MCF 10A (cell line): Measurements from ENCODE around the gene NBEAL2. TPM values are rescaled to one million over a fixed set of nuclear protein-coding genes. Genes with fewer than 3 reads are reported as not detected.

ENCODE experiments used
- BruUV-seq: library from RNA; stranded (reverse); fragments of 400-500 nt; replicated peaks from 2 replicates; lab custom pipeline; 2021; lab: Mats Ljungman, UMichigan
- CTCF ChIA-PET: fragments of 300-600 bp; sonication (Branson Sonifier 250); formaldehyde crosslinking; extraction: SDS; loops from one replicate; lab custom pipeline; 2021; ENCODE audit warnings: antibody characterized with exemption, inconsistent platforms; lab: Yijun Ruan, JAX
- POLR2A ChIA-PET: fragments of 300-600, 350-650 bp; sonication (Branson Sonifier 250); formaldehyde crosslinking; extraction: SDS; loops from one replicate; lab custom pipeline; 2020; ENCODE audit warnings: antibody characterized with exemption, inconsistent platforms; lab: Yijun Ruan, JAX
- DNase-seq: peaks from one replicate; pipeline ENCODE4 v3.0.0-alpha.2; 2018; ENCODE audit not compliant: unreplicated experiment
- H3K27ac Mint-ChIP-seq: one replicate; pipeline ENCODE4 v1.8.0; 2022; ENCODE audit warnings: mild to moderate bottlenecking, low read depth, mixed read lengths; ENCODE audit not compliant: unreplicated experiment
- H3K27me3 Mint-ChIP-seq: one replicate; pipeline ENCODE4 v1.8.0; 2022; ENCODE audit warnings: mixed read lengths; ENCODE audit not compliant: insufficient read depth, unreplicated experiment
- H3K36me3 Mint-ChIP-seq: one replicate; pipeline ENCODE4 v1.8.0; 2022; ENCODE audit warnings: mild to moderate bottlenecking, moderate library complexity, mixed read lengths; ENCODE audit not compliant: insufficient read depth, unreplicated experiment
- H3K4me1 Mint-ChIP-seq: one replicate; pipeline ENCODE4 v1.8.0; 2022; ENCODE audit warnings: mixed read lengths; ENCODE audit not compliant: insufficient read depth, unreplicated experiment
- H3K4me3 Mint-ChIP-seq: one replicate; pipeline ENCODE4 v1.8.0; 2022; ENCODE audit warnings: mild to moderate bottlenecking, moderate library complexity, mixed read lengths; ENCODE audit not compliant: unreplicated experiment
- H3K9me3 Mint-ChIP-seq: one replicate; pipeline ENCODE4 v1.8.0; 2022; ENCODE audit warnings: mixed read lengths; ENCODE audit not compliant: unreplicated experiment
- intact Hi-C: fragments of 100-400 bp; cut with micrococcal nuclease; formaldehyde crosslinking; loops from 2 replicates; pipeline ENCODE4 v1.14.1; 2022
- total RNA-seq: library from RNA; stranded (reverse); gene quantifications from 2 replicates; pipeline ENCODE4 v1.2.3, GENCODE V29; 2022
- TF ChIP-seq, protein P1 (sequence below): fragments of 200-600 bp; IDR thresholded peaks from one replicate; pipeline ENCODE4 v1.8.0; 2022; ENCODE audit warnings: antibody characterized with exemption, mild to moderate bottlenecking; ENCODE audit not compliant: unreplicated experiment

The NBEAL2 gene
- total RNA-seq, 1 experiment from 2014 or later: 14.2 TPM

DNA sequence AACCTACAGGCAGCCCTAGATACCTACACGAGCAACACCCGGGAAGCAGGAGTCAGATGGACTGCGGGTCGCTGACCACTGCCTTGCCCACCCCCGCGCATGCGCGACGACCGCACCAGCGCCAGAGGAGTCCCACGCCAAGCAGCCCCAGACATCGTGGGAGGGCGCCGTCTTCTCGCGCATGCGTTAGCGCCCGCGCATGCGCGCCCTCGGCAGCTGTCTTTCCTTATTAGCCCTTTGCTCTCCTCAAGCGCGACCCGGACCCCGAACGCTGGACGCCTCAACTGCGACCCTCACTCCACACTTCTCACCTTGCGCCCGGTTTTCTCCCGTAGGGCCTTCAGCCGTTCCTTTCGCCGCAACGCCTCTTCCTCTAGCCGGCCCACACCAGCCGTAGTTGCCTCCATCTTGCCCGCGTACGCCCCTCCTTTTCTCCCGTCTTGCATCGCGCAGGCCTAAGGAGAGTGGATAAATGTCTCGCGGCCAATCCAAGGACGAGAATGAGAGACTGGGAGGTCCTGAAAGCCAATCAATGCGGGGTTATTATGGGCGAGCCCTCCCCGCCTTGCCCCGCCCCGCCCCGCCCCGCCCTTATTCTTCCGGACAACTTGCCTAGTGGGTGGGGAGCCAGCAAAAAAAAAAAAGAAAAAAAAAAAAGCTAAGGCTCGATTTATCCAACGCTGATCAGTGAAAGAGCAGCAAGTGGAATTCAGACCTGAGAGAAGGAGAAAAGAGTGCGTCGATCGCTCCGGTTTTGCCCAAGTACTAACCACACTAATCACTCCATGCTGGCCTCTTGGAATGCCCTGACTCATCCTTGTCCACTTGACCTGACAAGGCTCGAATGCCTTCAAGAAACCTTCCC is 2.9 kb upstream of the NBEAL2 start, which contains the start of gene CCDC12:
CCDC12 (minus strand) TSS at position 420 of the 865 bp plus-strand sequence; CDS start at position 407, 13 bp downstream.
- TF ChIP-seq, protein P1, sequence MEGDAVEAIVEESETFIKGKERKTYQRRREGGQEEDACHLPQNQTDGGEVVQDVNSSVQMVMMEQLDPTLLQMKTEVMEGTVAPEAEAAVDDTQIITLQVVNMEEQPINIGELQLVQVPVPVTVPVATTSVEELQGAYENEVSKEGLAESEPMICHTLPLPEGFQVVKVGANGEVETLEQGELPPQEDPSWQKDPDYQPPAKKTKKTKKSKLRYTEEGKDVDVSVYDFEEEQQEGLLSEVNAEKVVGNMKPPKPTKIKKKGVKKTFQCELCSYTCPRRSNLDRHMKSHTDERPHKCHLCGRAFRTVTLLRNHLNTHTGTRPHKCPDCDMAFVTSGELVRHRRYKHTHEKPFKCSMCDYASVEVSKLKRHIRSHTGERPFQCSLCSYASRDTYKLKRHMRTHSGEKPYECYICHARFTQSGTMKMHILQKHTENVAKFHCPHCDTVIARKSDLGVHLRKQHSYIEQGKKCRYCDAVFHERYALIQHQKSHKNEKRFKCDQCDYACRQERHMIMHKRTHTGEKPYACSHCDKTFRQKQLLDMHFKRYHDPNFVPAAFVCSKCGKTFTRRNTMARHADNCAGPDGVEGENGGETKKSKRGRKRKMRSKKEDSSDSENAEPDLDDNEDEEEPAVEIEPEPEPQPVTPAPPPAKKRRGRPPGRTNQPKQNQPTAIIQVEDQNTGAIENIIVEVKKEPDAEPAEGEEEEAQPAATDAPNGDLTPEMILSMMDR: no peak
- Mint-ChIP-seq H3K27ac (peak within 1 kb of the TSS; percentile 100), H3K36me3 (peaks cover 45% of the 10 kb centered on the region), H3K4me3 (peak within 1 kb of the TSS; percentile 97), H3K27me3 (no peaks in the 10 kb centered on the region), H3K9me3 (no peaks in the 10 kb centered on the region), H3K4me1 (peaks cover 30% of the 10 kb centered on the region)
- intact Hi-C loops: loop anchor here (1.0 to 2.0 kb wide), 2 partner anchors 41 to 64 kb away; no protein-coding TSS in a partner anchor
- POLR2A ChIA-PET: interaction anchor here (0.6 to 3.2 kb wide), 12 partner anchors 16 to 787 kb away, joined by 3 to 32 read pairs (median 4); partner anchors contain the start of genes ALS2CL and PTPN23
- peak; percentile 100 for DNase-seq
- TSS peak; percentile 44 for BruUV-seq
- CTCF ChIA-PET: interaction anchor here (0.7 to 1.0 kb wide), 4 partner anchors 17 to 344 kb away, joined by 3 to 4 read pairs (median 3); no protein-coding TSS in a partner anchor

DNA sequence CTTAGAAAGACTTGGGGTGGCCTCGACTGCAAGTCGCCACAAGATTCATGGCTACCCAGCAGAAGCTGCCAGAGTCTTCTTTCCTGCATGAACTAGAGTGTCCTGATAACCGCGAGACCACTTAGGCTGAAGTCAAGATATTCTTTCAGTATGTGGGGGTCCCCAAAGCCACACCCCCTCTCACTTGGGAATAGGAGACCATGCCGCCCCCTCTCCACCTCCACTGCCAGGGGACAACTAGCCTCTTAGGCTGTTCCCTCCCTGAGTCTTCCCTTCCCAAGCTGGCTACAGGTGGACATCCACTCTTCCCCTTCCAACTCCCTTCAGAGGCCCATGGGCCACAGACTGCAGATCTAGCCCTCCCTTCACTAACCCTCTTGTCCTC is 1.7 kb upstream of the NBEAL2 start:
- peak overlapping the region; percentile 97 for H3K4me3 Mint-ChIP-seq
- no peaks in the 10 kb centered on the region for H3K9me3 Mint-ChIP-seq
- peaks cover 29% of the 10 kb centered on the region for H3K4me1 Mint-ChIP-seq
- no TSS peak for BruUV-seq
- TF ChIP-seq, protein P1: no peak
- H3K36me3 Mint-ChIP-seq: peaks cover 35% of the 10 kb centered on the region
- CTCF ChIA-PET: interaction anchor here (1.2 to 2.0 kb wide), 2 partner anchors 21 to 43 kb away, joined by 5 to 8 read pairs; no protein-coding TSS in a partner anchor
- DNase-seq: no peak
- POLR2A ChIA-PET: interaction anchor here (1.6 to 3.5 kb wide), 4 partner anchors 30 to 282 kb away, joined by 3 to 21 read pairs (median 16); no protein-coding TSS in a partner anchor
- intact Hi-C loops: loop anchor here (2.0 kb wide), 1 partner anchor 65 kb away; no protein-coding TSS in a partner anchor
- H3K27me3 Mint-ChIP-seq: no peaks in the 10 kb centered on the region
- H3K27ac Mint-ChIP-seq: peak overlapping the region; percentile 100

DNA sequence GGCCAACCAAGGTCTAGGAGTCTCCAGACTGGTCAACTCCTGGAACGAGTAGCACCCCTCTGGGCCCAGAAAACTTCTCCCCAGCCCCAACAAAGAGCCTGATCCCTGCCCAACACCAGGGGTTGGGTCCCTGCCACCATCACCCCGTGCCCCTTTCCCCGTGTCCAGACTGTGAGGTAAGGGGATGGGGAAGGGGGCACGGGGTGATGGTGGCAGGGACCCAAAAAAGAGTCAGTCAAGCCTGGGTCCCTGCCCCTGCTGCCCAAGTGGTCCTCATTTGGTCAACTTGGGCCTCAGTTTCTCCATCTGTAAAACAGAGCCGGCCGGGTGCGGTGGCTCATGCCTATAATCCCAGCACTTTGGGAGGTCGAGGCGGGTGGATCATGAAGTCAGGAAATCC is 1.1 kb upstream of the NBEAL2 start:
- CTCF ChIA-PET: interaction anchor here (1.2 to 2.0 kb wide), 2 partner anchors 21 to 43 kb away, joined by 5 to 8 read pairs; no protein-coding TSS in a partner anchor
- DNase-seq: no peak
- Mint-ChIP-seq H3K27me3 (no peaks in the 10 kb centered on the region), H3K4me3 (peak overlapping the region; percentile 97), H3K9me3 (no peaks in the 10 kb centered on the region), H3K4me1 (peaks cover 29% of the 10 kb centered on the region), H3K36me3 (peaks cover 34% of the 10 kb centered on the region), H3K27ac (no peak overlapping the region)
- TF ChIP-seq, protein P1: no peak
- intact Hi-C loops: no loop called here
- no TSS peak for BruUV-seq
- POLR2A ChIA-PET: interaction anchor here (1.6 to 3.5 kb wide), 4 partner anchors 31 to 402 kb away, joined by 3 to 21 read pairs (median 13); partner anchors contain the start of gene PTPN23
